Measurements from ENCODE around the gene MME. TPM values are rescaled to one million over a fixed set of nuclear protein-coding genes. Genes with fewer than 3 reads are reported as not detected.

Gene MME
- total and polyA plus RNA-seq, 2 of the 4 experiments (the other 2 are of a cell fraction) = 11.7 to 22.8 TPM

GRCh38 chr3:155106119-155106518 is 26.0 kb downstream of the MME start:
- peak; percentile 53 for ATAC-seq (ENCODE audit: low read depth)
- H4K5ac ChIP-seq (ENCODE audit: low read depth, low read length) = no peak overlapping the region; the same call in 1 of the 2 replicates
- intact Hi-C loops (cut with micrococcal nuclease) (no loop called here), dilution Hi-C loops (cut with HindIII; ENCODE audit: low sequenced_read_pairs, unreplicated experiment) (no loop called here), in situ Hi-C loops (cut with MboI; ENCODE audit: low sequenced_read_pairs) (no loop called here)
- no peaks in the 10 kb centered on the region for H3K9me3 ChIP-seq (ENCODE audit: control insufficient read depth, insufficient read depth, low read length)
- ChIA-PET CTCF (no interaction called here), POLR2A (ENCODE audit: unreplicated experiment) (no interaction called here)
- H3K4me2 ChIP-seq (ENCODE audit: low read depth, low read length) = peak overlapping the region; percentile 34; the same call in 1 of the 2 replicates
- H2AK5ac ChIP-seq (ENCODE audit: low read depth, low read length) = no peak overlapping the region
- H3K4me1 ChIP-seq (ENCODE audit: control insufficient read depth, insufficient read depth, low read length) = peaks cover 7% of the 10 kb centered on the region
- no peak overlapping the region; the same call in 1 of the 2 replicates for H3K4ac ChIP-seq (ENCODE audit: low read depth, low read length)
- H3K27ac ChIP-seq (ENCODE audit: insufficient read depth, low read length) = no peak overlapping the region
- no peak overlapping the region for H3K23ac ChIP-seq (ENCODE audit: low read depth, low read length)
- no peak overlapping the region for H3K56ac ChIP-seq (ENCODE audit: extremely low read depth, insufficient read depth, low read length)
- no peak overlapping the region for H3K9ac ChIP-seq (ENCODE audit: low read depth, low read length)
- no peaks in the 10 kb centered on the region for H3K79me1 ChIP-seq (ENCODE audit: low read depth in 1 of 2, low read length in 2 of 2)
- H2AK9ac ChIP-seq (replicated peaks; ENCODE audit: low read depth, low read length, poor library complexity) = no peak overlapping the region
- H2BK15ac ChIP-seq (ENCODE audit: low read depth, low read length) = no peak overlapping the region
- DNase-seq = peak; percentile 52
- H3K36me3 ChIP-seq (ENCODE audit: control insufficient read depth, insufficient read depth, low read length) = no peaks in the 10 kb centered on the region
- H4K20me1 ChIP-seq (ENCODE audit: insufficient read depth, low read length) = no peaks in the 10 kb centered on the region
- H4K91ac ChIP-seq (ENCODE audit: insufficient read depth, low read depth, low read length) = no peak overlapping the region
- H3K18ac ChIP-seq (ENCODE audit: low read depth, low read length) = no peak overlapping the region
- H2BK5ac ChIP-seq (ENCODE audit: low read depth, low read length, poor library complexity, severe bottlenecking) = no peak overlapping the region
- WGBS, 2 experiments (ENCODE audit: extremely low coverage in 2 of 2, insufficient read length in 1 of 2) = no CpG with 5 or more reads among the region's 2 CpGs
- no peak overlapping the region for H2AFZ ChIP-seq (replicated peaks; ENCODE audit: low read length, poor library complexity)
- no peaks in the 10 kb centered on the region for H3K27me3 ChIP-seq (ENCODE audit: control insufficient read depth, insufficient read depth, low read length)
- no peak overlapping the region for H3K4me3 ChIP-seq (ENCODE audit: insufficient read depth, low read depth, low read length)
- H2BK120ac ChIP-seq (ENCODE audit: low read depth, low read length) = no peak overlapping the region; the same call in 1 of the 2 replicates
- BruUV-seq (replicated peaks) = no TSS peak
- TF ChIP-seq FOS (IDR thresholded peaks at IDR 0.05; ENCODE audit: low read depth, low read length) = no peak
- TF ChIP-seq CHD1 (IDR thresholded peaks at IDR 0.05; ENCODE audit: low read depth, low read length) = no peak
- no peak for TF ChIP-seq POLR2A (IDR thresholded peaks at IDR 0.05; ENCODE audit: low read depth, low read length)
- no peak for TF ChIP-seq SMC3 (IDR thresholded peaks at IDR 0.05; ENCODE audit: low read depth, low read length)
- no peak for TF ChIP-seq MXI1 (IDR thresholded peaks at IDR 0.05; ENCODE audit: borderline replicate concordance, low read depth, low read length)
- TF ChIP-seq CTCF (conservative IDR thresholded peaks at IDR 0.05; ENCODE audit: low read depth, low read length) = no peak
- TF ChIP-seq MAFK (IDR thresholded peaks at IDR 0.05; ENCODE audit: low read depth, low read length) = no peak
- TF ChIP-seq CEBPB (IDR thresholded peaks at IDR 0.05; ENCODE audit: low read depth, low read length) = no peak
- TF ChIP-seq BHLHE40 (IDR thresholded peaks at IDR 0.05; ENCODE audit: low read depth, low read length) = no peak
- TF ChIP-seq, protein P1, sequence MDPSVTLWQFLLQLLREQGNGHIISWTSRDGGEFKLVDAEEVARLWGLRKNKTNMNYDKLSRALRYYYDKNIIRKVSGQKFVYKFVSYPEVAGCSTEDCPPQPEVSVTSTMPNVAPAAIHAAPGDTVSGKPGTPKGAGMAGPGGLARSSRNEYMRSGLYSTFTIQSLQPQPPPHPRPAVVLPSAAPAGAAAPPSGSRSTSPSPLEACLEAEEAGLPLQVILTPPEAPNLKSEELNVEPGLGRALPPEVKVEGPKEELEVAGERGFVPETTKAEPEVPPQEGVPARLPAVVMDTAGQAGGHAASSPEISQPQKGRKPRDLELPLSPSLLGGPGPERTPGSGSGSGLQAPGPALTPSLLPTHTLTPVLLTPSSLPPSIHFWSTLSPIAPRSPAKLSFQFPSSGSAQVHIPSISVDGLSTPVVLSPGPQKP (IDR thresholded peaks at IDR 0.05; ENCODE audit: borderline replicate concordance, low read depth, low read length) = no peak
- no peak overlapping the region for H2BK20ac ChIP-seq (ENCODE audit: low read depth, low read length)
- H3K9me1 ChIP-seq (ENCODE audit: insufficient read depth, low read length) = no peaks in the 10 kb centered on the region; the same call in 1 of the 2 replicates
- H3K14ac ChIP-seq (replicated peaks; ENCODE audit: low read depth, low read length) = 0 out of 2 replicates have a peak overlapping the region, but pooled peaks have one; percentile 37
- H4K8ac ChIP-seq (ENCODE audit: low read depth in 2 of 2, low read length in 2 of 2) = no peak overlapping the region
